ENCODE results near the gene STXBP1.

DNA sequence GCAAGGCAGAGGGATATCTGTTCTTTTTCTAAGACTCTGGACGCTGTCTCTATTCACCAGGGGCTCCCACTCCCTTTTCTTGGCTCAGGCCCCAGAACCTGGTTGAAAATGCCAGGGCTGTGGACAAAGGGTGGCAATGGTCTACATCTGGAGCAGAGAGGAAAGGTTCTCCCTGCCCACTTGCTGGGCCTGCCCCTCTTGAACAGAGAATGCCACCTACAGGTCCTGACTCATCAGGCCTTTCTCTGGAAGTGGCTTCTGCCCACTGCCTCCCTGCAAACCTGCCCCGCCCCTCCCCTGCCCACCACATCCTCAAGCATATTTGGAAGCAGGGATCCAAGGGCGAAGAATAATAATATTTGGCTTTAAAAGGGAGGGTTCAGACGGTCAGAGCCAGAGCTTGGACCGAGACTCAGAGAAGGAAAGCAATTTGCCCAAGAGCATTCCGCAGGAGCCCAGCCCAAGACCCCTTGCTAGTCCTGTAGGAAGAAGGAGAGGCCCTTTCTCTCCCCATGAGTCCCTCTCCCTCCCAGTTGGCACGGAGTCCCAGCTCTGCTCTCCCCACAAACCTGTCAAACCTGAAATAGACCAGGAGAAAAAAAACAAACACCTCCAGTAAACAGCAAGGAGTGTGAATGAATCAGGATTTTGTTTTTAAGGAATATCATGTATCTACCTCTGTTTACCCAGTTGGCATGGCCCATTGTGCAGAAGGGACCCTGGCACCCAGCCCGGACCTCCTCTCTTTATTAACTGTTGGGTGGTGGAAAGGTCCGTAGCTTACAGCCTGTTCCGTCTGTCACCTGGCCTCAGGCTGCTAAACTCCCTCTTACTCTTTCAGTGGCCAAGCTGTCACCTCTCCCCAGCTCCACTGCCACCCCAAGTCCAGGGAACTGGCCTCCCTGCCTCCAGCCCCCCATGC, 37.7 kb upstream of the STXBP1 start:
- TF ChIP-seq ARNT (IDR thresholded peaks at IDR 0.05) (no peak), HNRNPH1 (optimal IDR thresholded peaks at IDR 0.05; ENCODE audit: low read depth, low read length) (no peak), CTCF (IDR thresholded peaks at IDR 0.05 in 2 of 3, conservative IDR thresholded peaks at IDR 0.05 in 1 of 3; ENCODE audit: insufficient read depth in 2 of 3, low read depth in 1 of 3, low read length in 3 of 3) (no peak), KLF10 (CRISPR knock-in tag; IDR thresholded peaks at IDR 0.05) (no peak), NFATC3 (IDR thresholded peaks at IDR 0.05) (no peak), CREB1 (IDR thresholded peaks at IDR 0.05) (no peak), CREB1 (CRISPR knock-in tag; IDR thresholded peaks at IDR 0.05) (no peak), CTBP1 (IDR thresholded peaks at IDR 0.05; ENCODE audit: borderline replicate concordance) (no peak), MAX (CRISPR knock-in tag; IDR thresholded peaks at IDR 0.05) (no peak), ZBTB1 (CRISPR knock-in tag; IDR thresholded peaks at IDR 0.05; ENCODE audit: borderline replicate concordance, low read depth) (no peak)

All from K562 (cell line).